PC-3 (cell line): ENCODE measurements around the gene LRRFIP1. TPM values are rescaled to one million over a fixed set of nuclear protein-coding genes. Genes with fewer than 3 reads are reported as not detected.

Experiments used
- ATAC-seq: fragments of 200-7000 bp; cut with Tn5 transposase; 2 replicates; pipeline ENCODE4 v1.9.1; 2020; ENCODE audit warnings: mild to moderate bottlenecking, moderate library complexity
- BruUV-seq: library from RNA; stranded (reverse); fragments of 400-500 nt; replicated peaks from 2 replicates; lab custom pipeline; 2021; lab: Mats Ljungman, UMichigan
- CTCF ChIA-PET: fragments of 300-600 bp; sonication (Branson Sonifier 250); formaldehyde crosslinking; loops from one replicate; lab custom pipeline; 2022; ENCODE audit warnings: antibody characterized with exemption; lab: Charles Lee
- POLR2A ChIA-PET: fragments of 300-600 bp; sonication (Branson Sonifier 250); formaldehyde crosslinking; loops from one replicate; lab custom pipeline; 2022; ENCODE audit warnings: antibody characterized with exemption; ENCODE audit not compliant: unreplicated experiment; lab: Charles Lee
- DNase-seq: peaks from one replicate; pipeline ENCODE4 v3.0.0-alpha.2; 2015
- H2AFZ ChIP-seq: fragments of 300-600 bp; sonication (generic); 2 replicates; pipeline ENCODE4 v1.6.0; 2016; ENCODE audit warnings: antibody characterized with exemption, low read length
- H3F3A ChIP-seq: fragments of 300-600 bp; sonication (generic); one replicate; pipeline ENCODE4 v1.6.0; 2017; ENCODE audit warnings: antibody characterized with exemption, low read length, control low read depth, mild to moderate bottlenecking; ENCODE audit not compliant: unreplicated experiment
- H3K27ac ChIP-seq: fragments of 300-600 bp; sonication (generic); 2 replicates; pipeline ENCODE4 v1.5.1; 2016; ENCODE audit warnings: mild to moderate bottlenecking, low read length
- H3K27me3 ChIP-seq: fragments of 300-600 bp; sonication (generic); 2 replicates; pipeline ENCODE4 v1.6.1; 2016; ENCODE audit warnings: low read length, mixed read lengths
- H3K36me3 ChIP-seq: fragments of 300-600 bp; sonication (generic); 2 replicates; pipeline ENCODE4 v1.6.1; 2016; ENCODE audit warnings: low read depth, mixed run types, low read length, mixed read lengths
- H3K4me1 ChIP-seq: fragments of 300-600 bp; sonication (generic); 2 replicates; pipeline ENCODE4 v1.5.1; 2016; ENCODE audit warnings: low read length; ENCODE audit not compliant: insufficient read depth
- H3K4me2 ChIP-seq: fragments of 300-600 bp; sonication (generic); 2 replicates; pipeline ENCODE4 v1.6.0; 2016; ENCODE audit warnings: low read length
- H3K4me3 ChIP-seq: fragments of 300-600 bp; sonication (generic); 2 replicates; pipeline ENCODE4 v1.5.1; 2016; ENCODE audit warnings: mild to moderate bottlenecking, low read length, mixed read lengths
- H3K79me2 ChIP-seq: fragments of 300-600 bp; sonication (generic); 2 replicates; pipeline ENCODE4 v1.6.1; 2017; ENCODE audit warnings: low read length, mixed read lengths
- H3K9ac ChIP-seq: fragments of 300-600 bp; sonication (generic); 2 replicates; pipeline ENCODE4 v1.6.0; 2016; ENCODE audit warnings: mild to moderate bottlenecking, low read length
- H3K9me2 ChIP-seq: fragments of 300-600 bp; sonication (generic); replicated peaks from 2 replicates; pipeline ENCODE4 v1.6.1; 2016; ENCODE audit warnings: mixed run types, low read length, mixed read lengths
- H3K9me3 ChIP-seq: fragments of 300-600 bp; sonication (generic); 2 replicates; pipeline ENCODE4 v1.6.1; 2016; ENCODE audit warnings: low read length, mixed read lengths
- H4K20me1 ChIP-seq: fragments of 300-600 bp; sonication (generic); 2 replicates; pipeline ENCODE4 v1.6.1; 2016; ENCODE audit warnings: low read length, mixed read lengths
- EZH2 ChIP-seq: fragments of 300-600 bp; sonication (generic); IDR thresholded peaks from one replicate; pipeline ENCODE4 v1.6.1; 2017; ENCODE audit warnings: antibody characterized with exemption, mild to moderate bottlenecking, low read length; ENCODE audit not compliant: unreplicated experiment
- EZH2phosphoT487 ChIP-seq: fragments of 300-600 bp; sonication (generic); IDR thresholded peaks from 2 replicates; pipeline ENCODE4 v1.6.1; 2018; ENCODE audit warnings: mild to moderate bottlenecking, antibody characterized with exemption, low read length, borderline replicate concordance
- intact Hi-C: fragments of 100-400 bp; cut with micrococcal nuclease; formaldehyde crosslinking; loops from 2 replicates; pipeline ENCODE4 v1.9.0; 2023
- total RNA-seq: library from RNA; depleted of rRNA; stranded (reverse); fragments of >200 nt; gene quantifications from 2 replicates; pipeline ENCODE4 v1.2.3, GENCODE V29; 2014
- TF ChIP-seq, protein P1 (sequence below): fragments of 300-600 bp; sonication (generic); conservative IDR thresholded peaks from 2 replicates; pipeline ENCODE4 v1.5.1; 2017; ENCODE audit warnings: antibody characterized with exemption, low read depth, mild to moderate bottlenecking, low read length

LRRFIP1 gene
- total RNA-seq, 1 experiment from 2014 or later: 87.8 TPM

DNA sequence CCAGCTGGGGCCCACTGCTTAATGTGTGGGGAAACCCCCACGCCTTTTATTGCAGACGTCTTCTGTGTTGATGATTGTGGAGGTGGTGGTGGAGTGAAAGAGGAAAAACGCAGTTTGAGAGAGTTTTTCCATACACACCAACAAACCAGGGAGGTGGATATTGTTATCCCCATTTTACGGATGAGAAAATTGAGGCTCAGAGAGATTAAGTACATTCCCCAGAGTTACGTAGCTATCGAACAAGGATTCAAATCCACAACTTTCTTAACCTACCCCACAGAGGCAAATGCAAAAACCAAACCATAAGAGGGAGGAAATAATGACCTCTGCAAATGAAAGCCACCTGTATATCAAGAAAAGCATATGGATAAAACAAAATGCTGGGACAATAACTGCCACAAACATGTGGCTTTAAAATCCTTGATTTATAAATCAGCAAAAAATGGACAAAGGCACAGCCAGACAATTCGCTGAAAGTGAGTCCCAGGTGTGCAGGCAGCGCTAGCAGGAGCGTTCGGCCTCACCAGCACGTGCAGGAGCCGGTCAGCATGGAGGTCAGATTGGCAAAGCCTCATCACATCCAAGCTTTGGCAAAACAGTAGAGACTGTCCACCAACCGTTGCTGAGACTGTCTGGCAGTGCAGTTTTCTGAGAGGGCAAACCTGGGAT is 24.2 kb upstream of the LRRFIP1 start:
- no peak overlapping the region for H3K9ac ChIP-seq
- peak overlapping the region; percentile 22; the same call in 1 of the 2 replicates for H3K4me2 ChIP-seq
- H3K27ac ChIP-seq: no peak overlapping the region
- H2AFZ ChIP-seq: peak overlapping the region; percentile 56
- no peaks in the 10 kb centered on the region for H4K20me1 ChIP-seq
- no peak for DNase-seq
- no peaks in the 10 kb centered on the region for H3K79me2 ChIP-seq
- no peak for TF ChIP-seq EZH2phosphoT487
- no peak for TF ChIP-seq EZH2
- TF ChIP-seq, protein P1, sequence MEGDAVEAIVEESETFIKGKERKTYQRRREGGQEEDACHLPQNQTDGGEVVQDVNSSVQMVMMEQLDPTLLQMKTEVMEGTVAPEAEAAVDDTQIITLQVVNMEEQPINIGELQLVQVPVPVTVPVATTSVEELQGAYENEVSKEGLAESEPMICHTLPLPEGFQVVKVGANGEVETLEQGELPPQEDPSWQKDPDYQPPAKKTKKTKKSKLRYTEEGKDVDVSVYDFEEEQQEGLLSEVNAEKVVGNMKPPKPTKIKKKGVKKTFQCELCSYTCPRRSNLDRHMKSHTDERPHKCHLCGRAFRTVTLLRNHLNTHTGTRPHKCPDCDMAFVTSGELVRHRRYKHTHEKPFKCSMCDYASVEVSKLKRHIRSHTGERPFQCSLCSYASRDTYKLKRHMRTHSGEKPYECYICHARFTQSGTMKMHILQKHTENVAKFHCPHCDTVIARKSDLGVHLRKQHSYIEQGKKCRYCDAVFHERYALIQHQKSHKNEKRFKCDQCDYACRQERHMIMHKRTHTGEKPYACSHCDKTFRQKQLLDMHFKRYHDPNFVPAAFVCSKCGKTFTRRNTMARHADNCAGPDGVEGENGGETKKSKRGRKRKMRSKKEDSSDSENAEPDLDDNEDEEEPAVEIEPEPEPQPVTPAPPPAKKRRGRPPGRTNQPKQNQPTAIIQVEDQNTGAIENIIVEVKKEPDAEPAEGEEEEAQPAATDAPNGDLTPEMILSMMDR: no peak
- no peak overlapping the region for H3K4me3 ChIP-seq
- ChIA-PET POLR2A (no interaction called here), CTCF (no interaction called here)
- H3K36me3 ChIP-seq: no peaks in the 10 kb centered on the region
- intact Hi-C loops: loop anchor here (10.0 kb wide), 1 partner anchor 132 kb away; no protein-coding TSS in a partner anchor
- H3K9me2 ChIP-seq: no peaks in the 10 kb centered on the region
- 0 out of 2 replicates have a peak, but pooled peaks cover 4% of the 10 kb centered on the region for H3K4me1 ChIP-seq
- BruUV-seq: no TSS peak
- no peaks in the 10 kb centered on the region for H3F3A ChIP-seq
- no peaks in the 10 kb centered on the region for H3K9me3 ChIP-seq
- no peak for ATAC-seq
- no peaks in the 10 kb centered on the region for H3K27me3 ChIP-seq

DNA sequence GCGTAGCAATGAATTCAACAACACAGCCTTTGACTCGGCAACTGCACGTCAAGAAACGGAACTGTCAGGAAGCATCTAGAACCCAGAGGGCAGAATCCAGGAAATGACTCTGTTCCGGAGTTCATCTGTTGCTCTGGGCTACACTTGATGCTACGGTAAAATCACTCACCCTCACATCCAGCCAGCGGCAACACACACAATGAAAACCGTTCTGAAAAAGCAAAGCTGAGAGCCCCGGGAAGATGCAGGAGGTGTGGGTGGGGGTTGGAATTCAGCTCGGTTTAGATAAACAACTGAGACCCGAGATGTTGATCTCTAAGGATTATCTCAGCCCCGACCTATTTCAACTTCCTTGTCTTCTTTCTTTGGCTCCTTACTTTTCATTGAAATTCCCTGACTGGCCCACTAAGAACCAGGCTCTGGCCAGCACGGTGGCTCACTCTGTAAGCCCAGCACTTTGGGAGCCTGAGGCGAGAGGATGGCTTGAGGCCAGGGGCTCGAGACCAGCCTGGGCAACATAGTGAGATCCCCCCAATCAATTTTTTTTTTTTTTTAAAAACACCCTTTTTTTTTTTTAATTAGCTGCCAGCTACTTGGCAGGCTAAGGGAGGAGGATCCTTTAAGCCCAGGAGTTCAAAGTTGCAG is 23.5 kb upstream of the LRRFIP1 start:
- ChIA-PET CTCF (no interaction called here), POLR2A (no interaction called here)
- TF ChIP-seq EZH2 (no peak), EZH2phosphoT487 (no peak)
- TF ChIP-seq, protein P1: no peak
- H3K36me3 ChIP-seq: no peaks in the 10 kb centered on the region
- no peaks in the 10 kb centered on the region for H3K9me2 ChIP-seq
- no peak overlapping the region for H3K9ac ChIP-seq
- H3K4me1 ChIP-seq: 0 out of 2 replicates have a peak, but pooled peaks cover 4% of the 10 kb centered on the region
- peak overlapping the region; percentile 56 for H2AFZ ChIP-seq
- H3K4me2 ChIP-seq: peak overlapping the region; percentile 22; the same call in 1 of the 2 replicates
- H3F3A ChIP-seq: no peaks in the 10 kb centered on the region
- H3K9me3 ChIP-seq: no peaks in the 10 kb centered on the region
- H3K4me3 ChIP-seq: no peak overlapping the region
- BruUV-seq: no TSS peak
- H3K79me2 ChIP-seq: no peaks in the 10 kb centered on the region
- H4K20me1 ChIP-seq: no peaks in the 10 kb centered on the region
- intact Hi-C loops: loop anchor here (10.0 kb wide), 1 partner anchor 131 kb away; no protein-coding TSS in a partner anchor
- H3K27ac ChIP-seq: no peak overlapping the region
- ATAC-seq (peak; percentile 72), DNase-seq (peak; percentile 17)
- H3K27me3 ChIP-seq: no peaks in the 10 kb centered on the region
